HepG2 (cell line): Measurements from ENCODE around the gene SAMD10. TPM values are rescaled to one million over a fixed set of nuclear protein-coding genes. Genes with fewer than 3 reads are reported as not detected.

Experiments
- FOXP1 ChIP-seq, 2 experiments: fragments of 450-650 bp in 1 of 2; IDR thresholded peaks; 2 replicates each; pipeline ENCODE4 v1.6.1; 2017 to 2018; ENCODE audit warnings: antibody characterized with exemption in 1 of 2
- HOXA7 ChIP-seq: sonication (generic); formaldehyde crosslinking; IDR thresholded peaks from 2 replicates; pipeline ENCODE4 v1.8.1; 2022; ENCODE audit warnings: mild to moderate bottlenecking, missing genetic modification reagents, moderate library complexity
- IRF2 ChIP-seq: IDR thresholded peaks from 2 replicates; pipeline ENCODE4 v1.6.1; 2018; ENCODE audit warnings: missing genetic modification reagents, missing compliant biosample characterization
- ISL2 ChIP-seq: sonication (generic); formaldehyde crosslinking; IDR thresholded peaks from 2 replicates; pipeline ENCODE4 v1.5.0; 2020; ENCODE audit warnings: missing genetic modification reagents
- MAFF ChIP-seq: IDR thresholded peaks from 2 replicates; pipeline ENCODE4 v1.6.1; 2011; ENCODE audit warnings: low read depth, low read length, improper control_type of control experiment
- NCOA5 ChIP-seq: sonication (generic); formaldehyde crosslinking; IDR thresholded peaks from 2 replicates; pipeline ENCODE4 v1.4.0; 2020; ENCODE audit warnings: missing genetic modification reagents
- NFYB ChIP-seq: sonication (generic); formaldehyde crosslinking; IDR thresholded peaks from 2 replicates; pipeline ENCODE4 v1.4.0; 2020; ENCODE audit warnings: missing genetic modification reagents
- POGZ ChIP-seq: sonication (generic); formaldehyde crosslinking; IDR thresholded peaks from 2 replicates; pipeline ENCODE4 v1.4.0; 2020; ENCODE audit warnings: mild to moderate bottlenecking, missing genetic modification reagents
- SMARCE1 ChIP-seq: fragments of 450-650 bp; IDR thresholded peaks from 2 replicates; pipeline ENCODE4 v1.6.1; 2017; ENCODE audit warnings: borderline replicate concordance
- TGIF2 ChIP-seq: IDR thresholded peaks from 2 replicates; pipeline ENCODE4 v1.6.1; 2016; ENCODE audit warnings: control low read depth, missing compliant biosample characterization
- YEATS4 ChIP-seq: sonication (generic); formaldehyde crosslinking; IDR thresholded peaks from 2 replicates; pipeline ENCODE4 v1.4.0; 2020; ENCODE audit warnings: missing genetic modification reagents, borderline replicate concordance
- ZBTB38 ChIP-seq: sonication (generic); formaldehyde crosslinking; IDR thresholded peaks from 2 replicates; pipeline ENCODE4 v1.5.1; 2020; ENCODE audit warnings: mild to moderate bottlenecking, missing genetic modification reagents
- ZFP36L2 ChIP-seq: sonication (generic); formaldehyde crosslinking; IDR thresholded peaks from 2 replicates; pipeline ENCODE4 v1.4.0; 2020; ENCODE audit warnings: missing genetic modification reagents
- ZFP62 ChIP-seq: sonication (generic); formaldehyde crosslinking; IDR thresholded peaks from 2 replicates; pipeline ENCODE4 v1.4.0; 2020; ENCODE audit warnings: missing genetic modification reagents
- ZNF274 ChIP-seq: sonication (generic); formaldehyde crosslinking; IDR thresholded peaks from 2 replicates; pipeline ENCODE4 v1.5.1; 2020; ENCODE audit warnings: mild to moderate bottlenecking, missing genetic modification reagents
- ZNF343 ChIP-seq: sonication (generic); formaldehyde crosslinking; IDR thresholded peaks from 2 replicates; pipeline ENCODE4 v1.4.0; 2020; ENCODE audit warnings: mild to moderate bottlenecking, missing genetic modification reagents
- ZNF556 ChIP-seq: sonication (generic); formaldehyde crosslinking; IDR thresholded peaks from 2 replicates; pipeline ENCODE4 v1.4.0; 2020; ENCODE audit warnings: mild to moderate bottlenecking, missing genetic modification reagents, borderline replicate concordance
- ZNF569 ChIP-seq: sonication (generic); formaldehyde crosslinking; IDR thresholded peaks from 2 replicates; pipeline ENCODE4 v1.5.0; 2020; ENCODE audit warnings: mild to moderate bottlenecking, missing genetic modification reagents, moderate library complexity, borderline replicate concordance
- ZNF660 ChIP-seq: sonication (generic); formaldehyde crosslinking; IDR thresholded peaks from 2 replicates; pipeline ENCODE4 v1.5.1; 2020; ENCODE audit warnings: mild to moderate bottlenecking, low read depth, missing genetic modification reagents, borderline replicate concordance
- ZNF720 ChIP-seq: sonication (generic); formaldehyde crosslinking; IDR thresholded peaks from 2 replicates; pipeline ENCODE4 v1.4.0; 2020; ENCODE audit warnings: missing genetic modification reagents
- ZSCAN12 ChIP-seq: sonication (generic); formaldehyde crosslinking; IDR thresholded peaks from 2 replicates; pipeline ENCODE4 v1.9.0; 2021; ENCODE audit warnings: mild to moderate bottlenecking, missing genetic modification reagents
- ZSCAN21 ChIP-seq: sonication (generic); formaldehyde crosslinking; IDR thresholded peaks from 2 replicates; pipeline ENCODE4 v1.8.0; 2022; ENCODE audit warnings: mild to moderate bottlenecking, missing genetic modification reagents, moderate library complexity, borderline replicate concordance
- polyA plus RNA-seq, 8 experiments: library from polyadenylated mRNA; depleted of rRNA in 3 of 8; stranded (reverse) in 7 of 8; unstranded in 1 of 8; fragments of >200 nt; fragmentation: Illumina TruSeq in 4 of 8; extraction: Trizol in 4 of 8; gene quantifications; 2 replicates each; pipeline versions ENCODE4 v1.2.1 to v1.2.3, GENCODE V29; 2011 to 2016; ENCODE audit warnings: low read depth in 4 of 8, missing spikeins in 1 of 8, mixed read lengths in 1 of 8; ENCODE audit not compliant: insufficient read depth in 1 of 8
- total RNA-seq, 5 experiments: library from RNA; depleted of rRNA; stranded (reverse); fragments of >200 nt; fragmentation: Illumina TruSeq; extraction: Trizol; gene quantifications; 2 replicates each; pipeline ENCODE4 v1.2.3, GENCODE V29; 2016; ENCODE audit warnings: low read depth in 1 of 5
- TF ChIP-seq, protein P1 (sequence below): sonication (generic); formaldehyde crosslinking; IDR thresholded peaks from 2 replicates; pipeline ENCODE4 v1.4.0; 2020; ENCODE audit warnings: missing genetic modification reagents, mild to moderate bottlenecking, borderline replicate concordance
- TF ChIP-seq, protein P2 (sequence below): sonication (generic); formaldehyde crosslinking; IDR thresholded peaks from 2 replicates; pipeline ENCODE4 v1.4.0; 2020; ENCODE audit warnings: mild to moderate bottlenecking, missing genetic modification reagents
- TF ChIP-seq, protein P3 (sequence below): sonication (generic); formaldehyde crosslinking; IDR thresholded peaks from 2 replicates; pipeline ENCODE4 v1.4.0; 2020; ENCODE audit warnings: mild to moderate bottlenecking, missing genetic modification reagents

The SAMD10 gene
- total and polyA plus RNA-seq, 2 of the 13 experiments (the other 11 are each of a cell fraction or from before 2014, with no cell fraction given) = 6.1 to 11.0 TPM

DNA sequence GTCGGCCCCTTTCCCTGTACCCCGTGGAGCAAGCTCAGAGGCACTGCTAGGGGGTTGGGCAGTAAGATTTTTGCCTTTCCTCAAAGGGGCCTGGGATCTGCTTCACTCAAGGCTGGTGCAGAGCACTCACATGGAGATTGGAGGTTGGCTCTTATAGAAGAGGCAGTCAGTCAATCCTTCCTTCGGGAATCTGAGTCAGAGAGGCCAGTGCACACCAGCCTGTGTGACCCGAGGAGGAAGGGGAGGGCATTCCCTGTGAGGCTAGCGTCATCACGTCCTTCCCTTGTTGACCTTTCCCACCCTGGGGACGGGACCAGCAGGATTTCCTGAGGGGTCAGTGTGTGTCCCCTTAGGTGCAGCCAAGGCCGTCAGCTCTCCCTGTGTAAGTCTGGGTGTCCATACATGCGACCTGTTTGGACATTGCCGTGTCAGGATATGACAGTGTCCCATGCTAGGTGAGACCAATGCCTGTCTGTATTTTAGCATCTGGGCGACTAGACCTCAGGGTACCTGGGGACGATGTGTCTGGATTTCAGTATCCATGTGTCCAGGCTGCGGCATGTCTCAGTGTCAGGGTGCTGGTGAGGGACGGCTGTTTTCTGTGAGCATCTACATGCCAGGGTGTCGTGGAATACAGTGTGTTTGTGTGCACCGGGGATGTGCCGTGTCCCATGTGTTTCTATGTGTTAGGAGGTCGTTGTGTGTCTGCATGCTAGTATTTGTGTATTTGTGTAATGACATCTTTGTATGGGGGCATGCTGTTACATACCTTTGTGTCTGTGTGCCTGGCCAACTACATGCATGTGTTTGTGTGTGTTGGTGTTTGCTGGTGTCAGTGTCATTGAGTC, 6.9 kb downstream of the SAMD10 start (continued):
- TF ChIP-seq, protein P1, sequence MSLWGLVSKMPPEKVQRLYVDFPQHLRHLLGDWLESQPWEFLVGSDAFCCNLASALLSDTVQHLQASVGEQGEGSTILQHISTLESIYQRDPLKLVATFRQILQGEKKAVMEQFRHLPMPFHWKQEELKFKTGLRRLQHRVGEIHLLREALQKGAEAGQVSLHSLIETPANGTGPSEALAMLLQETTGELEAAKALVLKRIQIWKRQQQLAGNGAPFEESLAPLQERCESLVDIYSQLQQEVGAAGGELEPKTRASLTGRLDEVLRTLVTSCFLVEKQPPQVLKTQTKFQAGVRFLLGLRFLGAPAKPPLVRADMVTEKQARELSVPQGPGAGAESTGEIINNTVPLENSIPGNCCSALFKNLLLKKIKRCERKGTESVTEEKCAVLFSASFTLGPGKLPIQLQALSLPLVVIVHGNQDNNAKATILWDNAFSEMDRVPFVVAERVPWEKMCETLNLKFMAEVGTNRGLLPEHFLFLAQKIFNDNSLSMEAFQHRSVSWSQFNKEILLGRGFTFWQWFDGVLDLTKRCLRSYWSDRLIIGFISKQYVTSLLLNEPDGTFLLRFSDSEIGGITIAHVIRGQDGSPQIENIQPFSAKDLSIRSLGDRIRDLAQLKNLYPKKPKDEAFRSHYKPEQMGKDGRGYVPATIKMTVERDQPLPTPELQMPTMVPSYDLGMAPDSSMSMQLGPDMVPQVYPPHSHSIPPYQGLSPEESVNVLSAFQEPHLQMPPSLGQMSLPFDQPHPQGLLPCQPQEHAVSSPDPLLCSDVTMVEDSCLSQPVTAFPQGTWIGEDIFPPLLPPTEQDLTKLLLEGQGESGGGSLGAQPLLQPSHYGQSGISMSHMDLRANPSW (CRISPR knock-in tag) = no peak
- TF ChIP-seq ZFP36L2 (CRISPR knock-in tag) (no peak), ZSCAN21 (no peak), ZNF343 (CRISPR knock-in tag) (no peak), ZNF556 (no peak), ZNF274 (CRISPR knock-in tag) (no peak; the same call in 1 of the 2 replicates), MAFF (no peak), ZFP62 (no peak), NCOA5 (CRISPR knock-in tag) (no peak), SMARCE1 (no peak), TGIF2 (CRISPR knock-in tag) (peak; percentile 62; the same call in 1 of the 2 replicates), ZBTB38 (CRISPR knock-in tag) (peak; percentile 67; the same call in 1 of the 2 replicates), ISL2 (CRISPR knock-in tag) (no peak), ZNF720 (no peak), IRF2 (CRISPR knock-in tag) (peak; percentile 27; the same call in 1 of the 2 replicates), POGZ (CRISPR knock-in tag) (no peak), YEATS4 (CRISPR knock-in tag) (no peak; the same call in 1 of the 2 replicates), ZNF660 (CRISPR knock-in tag) (no peak), NFYB (CRISPR knock-in tag) (no peak), ZSCAN12 (CRISPR knock-in tag) (no peak), FOXP1 (IDR thresholded peaks at IDR 0.05) (0 out of 2 replicates have a peak, but pooled peaks have one; percentile 49), FOXP1 (CRISPR knock-in tag; IDR thresholded peaks at IDR 0.05) (no peak), HOXA7 (CRISPR knock-in tag) (no peak), ZNF569 (CRISPR knock-in tag) (no peak)
- TF ChIP-seq, protein P2, sequence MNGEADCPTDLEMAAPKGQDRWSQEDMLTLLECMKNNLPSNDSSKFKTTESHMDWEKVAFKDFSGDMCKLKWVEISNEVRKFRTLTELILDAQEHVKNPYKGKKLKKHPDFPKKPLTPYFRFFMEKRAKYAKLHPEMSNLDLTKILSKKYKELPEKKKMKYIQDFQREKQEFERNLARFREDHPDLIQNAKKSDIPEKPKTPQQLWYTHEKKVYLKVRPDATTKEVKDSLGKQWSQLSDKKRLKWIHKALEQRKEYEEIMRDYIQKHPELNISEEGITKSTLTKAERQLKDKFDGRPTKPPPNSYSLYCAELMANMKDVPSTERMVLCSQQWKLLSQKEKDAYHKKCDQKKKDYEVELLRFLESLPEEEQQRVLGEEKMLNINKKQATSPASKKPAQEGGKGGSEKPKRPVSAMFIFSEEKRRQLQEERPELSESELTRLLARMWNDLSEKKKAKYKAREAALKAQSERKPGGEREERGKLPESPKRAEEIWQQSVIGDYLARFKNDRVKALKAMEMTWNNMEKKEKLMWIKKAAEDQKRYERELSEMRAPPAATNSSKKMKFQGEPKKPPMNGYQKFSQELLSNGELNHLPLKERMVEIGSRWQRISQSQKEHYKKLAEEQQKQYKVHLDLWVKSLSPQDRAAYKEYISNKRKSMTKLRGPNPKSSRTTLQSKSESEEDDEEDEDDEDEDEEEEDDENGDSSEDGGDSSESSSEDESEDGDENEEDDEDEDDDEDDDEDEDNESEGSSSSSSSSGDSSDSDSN (CRISPR knock-in tag) = peak; percentile 42
- TF ChIP-seq, protein P3, sequence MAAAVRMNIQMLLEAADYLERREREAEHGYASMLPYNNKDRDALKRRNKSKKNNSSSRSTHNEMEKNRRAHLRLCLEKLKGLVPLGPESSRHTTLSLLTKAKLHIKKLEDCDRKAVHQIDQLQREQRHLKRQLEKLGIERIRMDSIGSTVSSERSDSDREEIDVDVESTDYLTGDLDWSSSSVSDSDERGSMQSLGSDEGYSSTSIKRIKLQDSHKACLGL = no peak
